Inflammatory macrophage treated with lipopolysaccharide for 1 hour (primary cell): Measurements from ENCODE around the gene FUT3.
"Not testable (repeated sequence)": the region's sequence is repeated elsewhere in the genome, so short reads cannot be mapped to it uniquely, and the experiment has no call there.

Experiments
- DNase-seq, 2 donors: peaks; one replicate each; pipeline ENCODE4 v3.0.0-alpha.2; 2020 to 2022

The FUT3 gene

DNA sequence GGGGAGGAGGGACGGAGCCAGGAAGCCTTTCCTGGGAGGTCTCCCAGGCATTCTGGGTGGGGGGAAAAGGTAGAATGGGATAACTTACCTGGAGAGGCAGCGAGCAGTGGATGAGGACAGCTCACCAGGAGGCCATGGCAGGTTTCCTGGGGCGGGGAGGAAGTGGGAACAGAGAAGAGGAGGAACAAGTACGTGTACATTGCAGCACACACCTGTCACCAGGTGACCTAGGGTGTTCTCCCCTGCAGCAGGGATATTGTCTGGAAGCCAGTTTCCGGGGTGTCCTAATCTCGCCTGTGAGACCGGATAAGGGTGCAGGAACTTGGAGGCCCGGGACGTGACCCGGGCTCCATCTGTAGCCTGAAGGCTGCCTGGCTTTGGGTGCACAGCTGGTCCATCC is at the start of gene FUT3:
TSS of gene FUT3 (minus strand) at position 148 of the 400 bp plus-strand sequence.
- no peak for DNase-seq

DNA sequence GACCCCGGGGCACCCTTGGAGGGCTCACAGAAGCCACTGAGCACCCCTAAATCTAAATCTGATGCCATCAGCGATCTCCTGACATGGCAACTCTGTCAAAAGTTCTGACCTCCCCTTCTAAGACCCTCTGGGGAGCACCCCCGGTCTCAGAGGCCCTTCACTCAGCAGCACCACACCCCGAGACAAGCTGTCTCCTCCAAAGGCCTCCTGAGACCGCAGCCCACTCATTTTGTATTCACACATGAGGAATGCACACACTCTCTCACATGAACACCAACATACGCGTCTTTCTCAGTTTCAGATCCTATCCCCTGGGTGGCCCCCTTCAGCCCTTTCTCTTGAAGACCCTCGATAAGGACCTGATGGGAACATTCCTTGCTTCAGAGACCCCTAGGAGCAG is 49.7 kb upstream of the FUT3 start:
- DNase-seq: no peak

DNA sequence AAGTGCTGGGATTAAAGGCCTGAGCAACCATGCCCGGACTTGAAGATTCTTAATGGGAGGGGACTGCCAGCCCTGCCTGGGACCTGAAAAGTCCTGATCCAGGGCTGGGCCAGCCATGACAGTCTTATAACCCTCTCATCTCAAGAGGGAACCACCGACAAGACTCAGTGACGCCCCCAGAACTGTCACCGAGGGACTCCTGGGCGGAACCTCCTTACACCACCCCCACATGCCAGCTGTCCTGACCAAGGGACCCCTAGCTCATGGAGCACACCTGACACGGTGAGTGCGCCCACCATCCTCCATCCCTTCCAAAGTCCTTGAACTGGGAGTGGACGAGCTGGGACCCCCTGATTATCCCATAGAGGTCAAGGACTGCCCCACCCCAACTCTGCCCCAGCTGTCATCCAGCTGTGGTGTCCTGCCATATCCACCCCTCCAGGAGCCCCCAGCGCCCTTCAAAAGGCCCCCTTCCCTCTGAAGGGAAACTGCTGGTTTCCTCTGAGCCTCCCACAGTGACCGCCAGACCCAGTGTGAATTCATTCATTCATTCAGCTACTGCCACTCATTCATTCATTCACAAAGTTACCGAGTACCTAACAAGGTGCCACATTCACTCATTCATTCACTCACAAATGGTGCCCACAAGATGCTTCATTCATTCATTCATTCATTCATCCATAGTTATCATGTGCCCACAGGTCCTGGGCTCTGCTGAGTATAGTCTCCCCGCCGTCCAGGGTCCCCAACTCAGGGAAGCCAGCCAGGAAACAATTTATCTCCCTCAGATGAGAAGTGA is 48.7 kb upstream of the FUT3 start:
- no peak for DNase-seq

DNA sequence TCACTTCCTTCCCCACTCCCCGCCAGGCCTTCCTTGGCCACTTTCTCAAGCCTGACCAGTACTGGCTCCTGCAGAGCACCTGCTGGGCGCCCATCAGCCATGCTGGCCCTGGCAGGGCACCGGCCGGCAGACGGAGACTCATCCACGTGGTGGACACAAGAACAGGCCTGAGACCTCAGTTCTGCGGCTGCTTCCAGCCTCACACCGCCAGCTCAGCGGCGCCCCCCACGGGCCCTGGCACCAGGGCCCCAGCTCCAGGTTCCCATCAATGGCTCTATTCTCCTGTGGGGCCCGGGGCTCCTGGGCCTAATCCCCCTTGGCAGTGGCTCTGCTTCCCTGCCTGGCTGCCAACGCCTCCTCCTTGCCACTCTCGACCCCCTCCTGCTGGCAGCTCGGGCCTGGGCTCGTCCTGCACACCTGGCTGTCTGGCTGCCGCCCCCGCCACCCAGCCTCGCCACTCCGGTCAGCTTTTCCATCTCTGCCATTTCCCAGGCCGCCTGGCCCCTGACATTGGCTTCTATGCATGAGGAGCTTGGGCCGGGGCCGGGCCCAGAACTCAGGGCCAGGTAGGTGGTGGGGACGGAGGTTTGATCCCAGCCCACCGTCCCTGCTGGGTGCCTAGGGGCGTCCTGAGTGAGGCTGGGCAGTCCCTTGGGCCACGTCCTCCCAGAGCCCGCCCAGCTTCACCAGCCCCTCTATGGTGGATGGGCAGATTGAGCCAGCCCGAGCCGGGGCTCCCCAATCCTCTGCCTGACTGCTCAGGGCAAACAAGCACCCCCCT is 46.1 kb upstream of the FUT3 start:
- no peak for DNase-seq

DNA sequence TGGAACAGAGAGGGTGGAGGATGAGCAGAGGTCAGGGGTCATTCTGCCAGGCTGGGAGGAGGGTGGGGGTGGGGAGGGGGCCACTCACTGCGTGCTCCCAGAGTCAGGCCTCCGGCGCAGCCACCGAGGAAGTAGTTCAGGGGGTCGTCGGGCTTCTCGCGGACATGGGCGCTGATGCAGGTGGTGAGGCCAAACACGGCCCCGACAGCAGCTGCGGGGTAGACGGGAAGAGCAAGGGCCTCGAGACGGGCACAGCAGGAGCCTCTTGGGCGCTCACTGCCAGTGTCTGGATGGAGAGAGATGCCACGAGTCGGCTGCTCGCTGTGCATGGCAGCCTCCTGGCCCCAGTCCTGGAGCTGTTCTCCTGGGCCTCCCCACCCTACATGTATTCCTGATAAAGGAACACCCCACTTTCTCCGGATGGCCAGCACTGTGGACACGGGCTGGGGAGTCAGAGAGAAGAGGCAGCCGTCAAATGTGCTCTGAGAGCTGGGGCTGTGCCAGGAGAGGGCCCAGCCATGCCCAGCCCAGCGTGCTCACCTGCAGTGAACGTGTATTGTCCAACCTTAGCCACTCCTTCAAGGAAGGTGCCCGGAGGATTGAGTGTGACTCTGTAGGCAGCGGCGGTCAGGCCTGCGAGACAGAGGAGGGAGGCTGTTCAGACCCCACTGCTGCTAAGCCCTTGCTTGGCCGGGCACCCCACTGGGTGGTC is 45.3 kb upstream of the FUT3 start:
- DNase-seq: no peak

DNA sequence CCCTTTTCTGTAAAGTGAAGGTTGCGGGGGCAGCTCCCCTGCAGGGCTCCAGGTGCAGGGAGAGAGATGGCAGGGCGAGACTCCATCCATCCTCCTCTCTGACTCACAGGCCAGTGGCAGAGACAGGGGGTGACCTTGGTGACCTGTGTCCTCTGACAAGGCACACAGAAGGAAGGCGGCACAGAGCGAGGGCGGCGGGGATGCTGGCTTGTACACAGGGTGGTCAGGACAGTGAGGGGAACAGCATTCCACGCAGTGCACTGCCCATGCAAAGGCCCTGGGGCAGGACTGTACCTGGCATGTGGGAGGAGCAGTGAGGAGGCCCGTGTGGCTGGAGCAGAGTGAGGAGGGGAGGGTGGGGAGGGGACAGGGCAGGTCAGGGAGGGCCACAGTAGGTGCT is 44.6 kb upstream of the FUT3 start:
- no peak for DNase-seq

DNA sequence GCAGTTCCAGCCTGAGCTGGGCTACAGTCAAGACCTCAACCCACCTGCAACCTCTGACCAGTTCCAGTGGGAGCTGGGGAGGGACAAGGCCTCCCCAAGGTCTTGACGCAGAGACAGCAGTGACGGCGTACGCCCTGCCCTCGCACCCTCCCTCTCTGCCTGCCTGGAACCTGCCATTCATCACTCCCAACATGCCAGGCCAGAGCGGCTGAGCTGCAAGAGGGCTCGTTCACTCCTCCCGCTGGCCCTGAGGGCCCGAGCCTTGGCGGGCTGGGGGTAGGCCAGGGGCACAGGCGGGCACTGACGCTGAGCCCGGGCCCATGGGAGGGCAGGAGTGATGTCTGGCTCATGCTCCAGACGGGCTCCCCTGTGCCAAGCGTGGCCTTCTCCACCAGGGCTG is 44.2 kb upstream of the FUT3 start:
- no peak for DNase-seq

DNA sequence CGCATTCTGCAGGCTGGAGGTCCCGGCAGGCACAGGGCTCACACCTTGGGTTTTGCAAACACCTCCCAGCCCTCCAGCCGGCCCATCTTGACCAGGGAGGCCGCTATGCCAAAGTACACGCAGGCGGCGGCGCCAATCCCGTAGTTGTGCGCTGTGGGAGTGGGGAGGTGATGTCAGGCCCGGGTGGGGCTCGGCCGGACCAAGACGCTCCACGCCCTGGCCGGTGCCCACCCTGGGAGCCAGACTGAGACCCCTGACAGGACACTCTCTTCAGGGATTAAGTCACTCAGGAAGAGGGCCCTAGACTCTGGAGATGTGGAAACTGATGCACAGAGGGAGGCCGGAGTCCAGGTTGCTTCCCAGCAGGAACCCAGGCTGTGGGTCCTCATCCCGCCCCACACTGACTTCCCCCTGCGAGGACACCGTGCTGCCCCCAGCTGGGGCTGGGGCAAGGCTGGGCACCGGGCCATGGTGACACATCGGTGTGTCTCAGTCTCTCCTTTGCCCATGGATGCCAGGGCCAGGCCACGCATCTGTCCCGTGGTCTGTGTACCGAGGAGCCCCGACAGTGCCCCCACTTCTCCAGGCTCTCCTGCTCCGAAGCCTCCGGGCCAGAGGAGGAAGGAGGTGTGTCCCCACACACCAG is 43.6 kb upstream of the FUT3 start:
- DNase-seq: no peak

DNA sequence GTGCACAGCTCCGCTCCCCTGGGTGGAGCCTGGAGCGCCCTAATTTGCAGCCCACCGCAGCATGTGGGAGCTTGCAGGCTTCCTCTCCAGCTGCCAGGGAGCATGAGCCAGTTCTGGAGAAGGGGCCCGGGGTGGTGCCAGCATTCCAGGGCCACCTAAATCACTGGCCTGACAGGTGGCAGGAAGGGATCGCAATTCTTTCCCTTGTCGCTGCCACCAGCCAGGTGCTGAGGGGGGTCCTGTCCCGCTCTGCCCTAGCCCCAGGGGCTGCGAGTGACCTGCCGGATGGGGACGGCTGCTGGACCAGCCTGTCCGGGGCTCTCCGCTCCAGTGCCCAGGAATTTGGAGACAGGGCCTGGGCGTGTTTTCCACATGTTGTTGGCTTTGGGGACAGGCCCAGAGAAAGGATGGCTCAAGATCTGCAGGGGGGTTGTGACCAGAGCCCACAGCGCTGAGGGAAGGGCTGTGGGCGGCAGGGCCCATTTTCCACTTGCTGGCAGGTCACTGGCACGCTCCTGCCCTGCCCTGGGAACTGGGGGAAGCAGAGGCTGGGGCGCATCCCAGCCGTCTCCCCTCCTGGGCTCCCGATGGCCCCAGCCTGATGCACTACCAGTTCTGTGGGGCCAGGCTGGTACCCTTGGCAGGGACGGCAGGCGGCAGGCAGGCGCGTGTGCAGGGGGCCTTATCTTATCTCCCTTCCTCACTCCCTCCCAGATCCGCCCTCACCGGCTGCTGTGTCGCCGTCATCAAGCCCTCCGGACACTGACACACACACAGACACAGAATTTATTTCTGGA is 42.9 kb upstream of the FUT3 start:
- no peak for DNase-seq

DNA sequence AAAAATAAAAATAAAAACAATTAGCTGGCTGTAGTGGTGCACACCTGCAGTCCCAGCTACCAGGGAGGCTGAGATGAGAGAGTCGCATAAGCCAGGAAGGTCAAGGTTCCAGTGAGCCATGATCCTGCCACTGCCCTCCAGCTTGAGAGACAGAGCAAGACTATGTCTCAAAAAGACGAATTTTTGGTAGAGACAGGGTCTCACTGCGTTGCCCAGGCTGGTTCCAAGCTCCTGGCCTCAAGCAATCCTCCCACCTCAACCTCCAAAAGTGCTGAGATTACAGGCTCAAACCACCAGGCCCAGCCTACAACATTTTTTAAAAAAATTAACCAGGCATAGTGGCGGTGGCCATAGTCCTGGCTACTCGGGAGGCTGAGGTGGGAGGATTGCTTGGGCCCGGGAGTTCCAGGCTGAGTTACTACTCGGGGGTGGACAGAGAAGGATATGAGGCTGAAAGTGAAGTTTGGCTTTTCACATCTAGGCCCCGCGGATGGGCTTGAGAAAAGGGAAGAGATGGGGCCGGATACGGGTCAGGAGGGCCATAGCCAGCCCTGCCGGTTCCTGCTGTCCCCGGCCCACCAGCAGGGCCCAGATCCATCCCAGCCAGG is 42.2 kb upstream of the FUT3 start:
- DNase-seq: no peak

DNA sequence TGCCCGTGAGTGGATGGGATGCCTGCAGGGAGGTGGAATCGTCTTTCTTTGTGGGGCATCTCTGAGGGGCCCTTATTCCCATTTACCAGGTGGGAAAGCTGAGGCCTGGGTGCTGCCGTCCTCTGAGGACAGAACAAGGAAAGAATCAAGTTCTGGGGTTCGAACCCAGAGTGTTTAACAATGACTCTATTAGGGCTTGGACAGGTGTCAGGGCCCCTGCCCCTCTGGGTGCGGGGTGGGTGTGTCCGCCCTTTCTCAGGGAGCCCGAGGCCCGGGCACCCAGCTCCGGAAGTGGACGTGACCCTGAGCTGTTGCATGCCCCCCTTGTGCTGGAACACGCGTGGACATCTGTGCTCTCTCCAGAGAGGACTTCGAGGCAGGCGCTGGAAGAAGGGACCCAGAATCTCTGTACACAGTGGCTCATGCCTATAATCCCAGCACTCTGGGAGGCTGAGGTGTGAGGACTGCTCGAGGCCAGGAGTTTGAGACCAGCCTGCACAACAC is 41.6 kb upstream of the FUT3 start:
- no peak for DNase-seq

DNA sequence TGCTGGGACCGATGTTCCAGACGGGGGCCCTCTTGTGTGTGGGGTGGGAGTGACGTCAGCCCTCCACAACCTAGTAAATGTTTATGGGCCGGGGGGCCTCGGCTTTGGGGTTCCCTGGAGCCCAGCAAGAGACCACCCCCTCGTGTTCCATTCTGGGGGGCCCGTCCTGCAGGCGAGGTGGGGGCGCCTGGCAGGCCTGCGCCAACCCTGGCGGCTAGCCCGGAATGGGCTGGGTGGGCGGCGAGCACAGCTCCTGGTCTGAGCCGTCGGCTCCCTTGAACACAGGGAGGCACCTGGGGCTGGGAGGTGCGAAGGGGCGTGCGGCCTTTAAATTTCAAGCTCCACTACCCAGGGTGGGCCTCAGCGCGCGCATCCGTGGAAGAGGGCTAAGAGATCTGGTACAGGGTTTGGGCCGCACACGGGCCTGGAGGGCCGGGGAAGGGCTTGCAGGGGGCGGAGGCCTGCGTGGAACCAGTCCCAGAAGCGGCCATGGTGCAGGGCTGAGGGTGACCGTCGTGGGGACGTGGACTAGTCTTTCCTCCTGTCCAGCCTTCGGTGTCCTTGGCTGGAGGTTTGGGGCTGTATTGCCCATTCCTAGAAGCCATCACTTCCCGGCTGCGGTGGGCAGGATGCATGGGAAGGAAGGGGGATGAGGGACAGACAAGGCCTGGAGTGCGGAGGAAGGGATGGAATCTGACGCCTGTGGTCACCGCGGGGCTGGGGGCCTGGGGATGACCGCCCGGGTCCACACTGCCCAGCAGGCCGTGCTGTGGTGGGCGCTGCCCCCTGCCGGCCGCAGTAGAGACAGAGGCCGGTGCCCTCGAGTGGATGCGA is 40.9 kb upstream of the FUT3 start:
- peak in 1 of 2 donors; percentile 36 for DNase-seq

DNA sequence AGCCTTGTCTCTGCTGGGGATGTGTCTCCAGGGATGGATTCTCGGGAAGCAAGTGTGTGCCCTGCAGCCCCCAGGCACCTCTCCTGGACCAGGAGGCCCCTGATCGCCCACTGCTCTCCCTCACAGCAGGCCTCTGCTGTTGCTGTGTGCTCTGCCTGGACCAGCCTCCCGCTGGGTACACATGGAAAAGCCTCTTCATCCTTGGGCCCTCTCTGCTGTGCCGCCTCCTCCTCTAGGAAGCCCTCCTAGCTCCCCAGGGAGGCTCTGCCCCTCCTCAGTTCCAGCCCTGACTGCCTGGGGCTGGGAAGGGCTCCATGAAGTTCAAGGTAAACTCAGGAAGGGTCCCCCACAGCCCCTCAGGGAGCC is 40.3 kb upstream of the FUT3 start:
- DNase-seq: no peak

DNA sequence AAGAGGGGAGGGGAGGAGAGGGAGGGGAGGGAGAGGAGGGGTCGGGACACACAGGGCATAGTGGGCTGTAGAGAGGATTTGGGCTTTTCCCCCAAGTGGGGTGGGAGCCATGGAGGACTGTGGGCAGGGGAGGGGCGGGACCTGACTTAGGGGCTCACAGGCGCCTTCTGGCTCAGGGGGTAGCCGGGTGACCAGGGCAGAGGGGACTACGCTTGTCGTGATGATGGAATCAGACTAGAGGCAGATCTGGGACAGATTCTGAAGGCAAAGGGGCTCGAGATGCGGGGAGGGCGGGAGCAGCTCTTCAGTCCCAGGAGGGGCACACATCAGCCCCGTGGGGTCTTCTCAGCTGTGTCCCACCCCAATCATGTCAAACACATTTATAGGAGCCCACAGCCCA is 38.9 kb upstream of the FUT3 start:
- no peak for DNase-seq

DNA sequence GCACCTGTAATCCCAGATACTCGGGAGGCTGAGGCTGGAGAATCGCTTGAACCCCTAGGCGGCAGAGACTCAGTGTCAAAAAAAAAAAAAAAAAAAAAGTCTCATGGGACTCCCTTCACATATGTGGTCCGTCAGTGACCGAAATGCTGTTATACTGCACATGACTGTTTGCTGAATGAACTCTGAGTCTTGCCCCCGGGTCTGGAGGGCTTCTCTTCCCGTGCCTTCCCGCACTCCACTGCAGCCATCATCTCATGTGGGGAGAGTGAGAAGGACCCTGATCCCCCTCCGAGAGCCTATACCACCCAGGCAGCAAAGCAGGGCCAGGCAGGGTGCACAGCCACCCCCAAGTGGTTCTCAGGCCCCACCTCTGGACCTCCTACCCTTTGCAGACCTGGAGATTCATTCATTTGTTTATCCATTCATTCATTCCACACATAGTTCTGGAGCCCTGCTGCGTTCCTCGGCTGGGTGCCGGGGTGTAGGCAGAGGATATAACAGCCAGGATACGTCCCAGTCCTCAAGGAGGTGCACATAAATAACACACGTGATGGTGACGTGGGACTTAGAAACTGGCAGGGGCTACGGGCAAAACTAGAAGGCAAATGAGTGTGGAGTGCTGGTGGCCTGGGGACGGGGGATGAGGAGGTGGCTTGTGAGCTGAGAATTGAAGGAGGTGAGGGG is 38.2 kb upstream of the FUT3 start:
- DNase-seq: no peak

DNA sequence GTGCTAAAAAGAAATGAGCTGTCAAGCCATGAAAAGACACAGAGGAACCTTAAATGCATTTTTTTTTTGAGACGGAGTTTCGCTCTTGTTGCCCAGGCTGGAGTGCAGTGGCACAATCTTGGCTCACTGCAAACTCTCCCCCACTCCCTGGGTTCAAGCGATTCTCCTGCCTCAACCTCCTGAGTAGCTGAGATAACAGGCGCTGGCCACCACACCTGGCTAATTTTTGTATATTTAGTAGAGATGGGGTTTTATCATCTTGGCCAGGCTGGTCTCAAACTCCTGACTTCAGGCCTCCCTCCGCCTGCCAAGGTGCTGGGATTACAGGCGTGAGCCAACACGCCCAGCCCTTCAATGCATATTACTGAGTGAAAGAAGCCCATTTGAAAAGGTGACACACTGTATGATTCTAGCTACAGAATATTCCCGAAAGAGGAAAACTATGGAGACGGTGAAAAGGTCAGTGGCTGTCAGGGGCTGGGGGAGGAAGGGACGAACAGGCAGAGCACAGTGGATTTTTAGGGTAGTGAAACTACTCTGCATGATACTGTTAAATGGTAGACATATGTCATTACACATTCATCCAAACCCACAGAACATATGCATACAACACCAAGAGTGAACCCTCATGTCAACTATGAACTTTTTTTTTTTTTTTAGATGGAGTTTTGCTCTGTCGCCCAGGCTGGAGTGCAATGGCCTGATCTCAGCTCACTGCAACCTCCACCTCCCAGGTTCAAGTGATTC is 33.0 kb upstream of the FUT3 start:
- peak; percentile 15 to 22 for DNase-seq

DNA sequence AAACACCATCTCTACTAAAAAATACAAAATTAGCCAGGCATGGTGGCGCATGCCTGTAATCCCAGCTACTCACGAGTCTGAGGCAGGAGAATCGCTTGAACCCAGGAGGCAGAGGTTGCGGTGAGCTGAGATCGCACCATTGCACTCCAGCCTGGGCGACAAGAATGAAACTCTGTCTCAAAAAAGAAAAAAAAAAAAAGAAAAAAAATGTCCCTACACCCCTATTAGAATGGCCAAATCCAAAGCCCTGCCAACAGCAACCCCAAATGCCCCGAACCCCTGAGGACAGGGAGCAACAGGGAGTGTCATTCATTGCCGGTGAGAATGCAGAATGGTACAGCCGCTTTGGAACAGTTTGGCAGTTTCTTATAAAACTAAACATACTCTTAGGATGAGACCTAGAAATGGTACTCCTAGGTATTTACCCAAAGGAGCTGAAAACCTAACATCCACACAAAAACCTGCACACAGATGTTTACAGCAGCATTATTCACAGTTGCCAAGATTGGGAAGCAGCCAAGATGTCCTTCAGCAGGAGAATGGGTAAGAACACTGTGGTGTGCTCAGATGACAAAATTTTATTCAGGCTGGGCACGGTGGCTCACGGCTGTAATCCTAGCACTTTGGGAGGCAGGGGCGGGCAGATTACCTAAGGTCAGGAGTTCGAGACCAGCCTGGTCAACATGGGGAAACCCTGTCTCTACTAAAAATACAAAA is 32.1 kb upstream of the FUT3 start:
- not testable (repeated sequence) for DNase-seq

DNA sequence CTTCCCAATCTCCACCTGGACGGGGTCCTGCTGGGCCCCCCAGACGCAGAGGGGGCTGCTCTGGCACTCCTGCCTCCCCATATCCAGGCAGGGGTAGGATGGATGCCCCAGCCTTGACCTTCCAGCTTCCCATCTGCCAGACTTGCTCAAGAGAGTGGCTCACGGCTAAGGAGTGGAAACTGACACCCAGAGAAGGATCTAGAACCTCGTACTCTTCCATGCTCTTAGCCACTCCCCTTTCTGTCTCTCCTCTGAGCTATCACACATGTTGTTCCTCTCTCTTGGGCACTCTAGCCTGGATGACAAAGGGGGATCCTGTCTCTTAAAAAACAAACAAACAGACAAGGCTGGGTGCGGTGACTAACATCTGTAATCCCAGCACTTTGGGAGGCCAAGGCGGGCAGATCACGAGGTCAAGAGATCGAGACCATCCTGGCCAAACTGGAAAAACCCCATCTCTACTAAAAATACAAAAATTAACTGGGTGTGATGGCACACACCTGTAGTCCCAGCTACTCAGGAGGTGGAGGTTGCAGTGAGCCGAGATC is 31.2 kb upstream of the FUT3 start:
- no peak for DNase-seq
